ENCODE results near the gene RDH11. TPM values are rescaled to one million over a fixed set of nuclear protein-coding genes. Genes with fewer than 3 reads are reported as not detected.

RDH11 gene
- polyA plus RNA-seq, 1 donor: 121 TPM

DNA sequence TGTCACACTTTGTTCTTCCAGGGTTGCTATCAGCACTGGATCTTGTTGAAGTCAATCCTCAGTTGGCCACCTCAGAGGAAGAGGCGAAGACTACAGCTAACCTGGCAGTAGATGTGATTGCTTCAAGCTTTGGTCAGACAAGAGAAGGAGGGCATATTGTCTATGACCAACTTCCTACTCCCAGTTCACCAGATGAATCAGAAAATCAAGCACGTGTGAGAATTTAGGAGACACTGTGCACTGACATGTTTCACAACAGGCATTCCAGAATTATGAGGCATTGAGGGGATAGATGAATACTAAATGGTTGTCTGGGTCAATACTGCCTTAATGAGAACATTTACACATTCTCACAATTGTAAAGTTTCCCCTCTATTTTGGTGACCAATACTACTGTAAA is 44.9 kb downstream of the RDH11 start:
- no peak for DNase-seq

DNA sequence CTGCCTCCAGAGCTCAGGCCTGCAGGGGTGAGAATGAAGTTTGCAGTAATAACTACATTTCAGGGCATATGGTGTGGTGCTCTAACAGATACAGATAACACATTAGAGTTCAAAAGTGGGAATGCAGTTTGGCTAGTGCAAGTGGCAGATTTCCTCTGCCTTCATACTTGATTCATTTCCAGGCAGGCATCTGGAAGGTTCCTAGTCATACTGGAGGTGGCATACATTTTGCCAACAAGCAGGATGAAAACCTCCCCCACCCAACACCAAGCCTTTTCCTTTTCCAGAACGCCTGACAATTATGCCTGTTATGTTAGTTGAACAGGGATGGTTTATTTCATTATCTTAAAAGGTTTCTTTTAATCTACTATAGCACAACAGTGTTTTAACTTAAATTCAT is 45.4 kb downstream of the RDH11 start:
- DNase-seq: no peak

DNA sequence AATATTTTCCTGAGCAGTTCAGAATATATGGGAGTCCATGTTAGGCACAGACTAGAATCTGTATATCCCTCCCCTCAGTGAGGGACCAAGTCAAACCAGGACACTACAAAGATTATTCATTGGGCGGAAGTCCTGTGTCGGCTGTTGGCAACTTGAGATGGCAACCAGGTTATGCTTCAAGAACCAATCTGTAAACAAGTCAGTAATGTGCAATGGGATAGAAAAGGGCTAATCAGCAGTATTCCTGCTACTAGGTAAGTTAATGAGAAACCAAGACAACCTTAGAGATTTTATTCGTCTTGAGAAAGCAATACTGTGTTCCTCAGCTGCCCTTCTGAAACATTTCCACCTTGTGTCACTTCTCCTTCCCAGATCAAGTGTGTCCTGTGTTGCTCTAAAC is 49.4 kb downstream of the RDH11 start:
- no peak for DNase-seq

DNA sequence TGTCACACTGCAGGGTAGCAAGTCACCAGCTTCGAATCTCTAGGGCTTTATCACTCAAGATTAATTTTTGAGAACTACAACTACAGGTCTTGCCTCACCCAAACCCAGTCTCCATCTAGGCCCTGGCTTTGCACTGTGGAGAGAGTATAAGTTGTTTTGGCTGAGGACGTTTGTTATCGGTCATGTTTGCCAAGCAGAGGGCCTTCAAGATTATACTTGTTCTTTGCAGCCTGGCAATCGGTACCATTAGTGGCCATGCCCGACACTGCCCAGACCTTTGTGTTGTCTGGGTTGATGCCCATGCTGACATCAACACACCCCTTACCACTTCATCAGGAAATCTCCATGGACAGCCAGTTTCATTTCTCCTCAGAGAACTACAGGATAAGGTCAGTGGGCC is 50.1 kb downstream of the RDH11 start:
- DNase-seq: no peak

DNA sequence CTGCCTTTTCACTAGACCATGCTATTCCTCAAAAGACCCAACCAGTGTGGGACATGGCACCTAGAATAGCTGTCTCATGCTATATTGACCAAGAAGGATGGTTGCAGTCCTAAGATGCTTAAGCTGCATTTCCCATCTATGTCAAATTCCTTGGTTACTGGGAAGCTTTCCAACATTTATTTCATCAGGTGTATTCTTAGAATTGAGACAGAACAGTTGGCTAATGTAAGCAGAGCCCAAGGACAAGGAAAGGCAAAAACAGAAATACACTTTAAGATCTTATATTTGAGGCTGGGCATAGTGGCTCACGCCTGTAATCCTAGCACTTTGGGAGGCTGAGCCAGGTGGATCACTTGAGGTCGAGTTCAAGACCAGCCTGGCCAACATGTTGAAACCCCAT is 51.1 kb downstream of the RDH11 start:
- DNase-seq: no peak

DNA sequence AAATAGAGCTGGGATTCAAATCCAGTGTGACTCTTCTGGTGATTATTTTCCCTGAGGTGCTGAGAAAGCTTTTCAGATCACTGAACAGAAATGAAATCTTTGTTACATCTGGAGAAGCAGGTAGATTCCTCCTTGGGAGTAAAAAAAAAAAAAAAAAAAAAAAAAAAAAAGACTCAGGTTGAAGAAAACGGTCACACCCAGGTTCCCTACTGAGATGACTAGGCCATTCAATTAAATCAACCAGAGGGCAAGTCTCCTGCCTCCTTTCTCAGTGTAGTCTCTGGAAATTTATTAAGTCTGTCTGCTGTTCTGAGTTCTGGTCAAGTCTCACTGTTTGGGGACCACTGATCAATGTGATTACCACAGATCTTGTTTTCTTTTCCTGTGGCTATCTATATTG is 51.9 kb downstream of the RDH11 start:
- no peak for DNase-seq

DNA sequence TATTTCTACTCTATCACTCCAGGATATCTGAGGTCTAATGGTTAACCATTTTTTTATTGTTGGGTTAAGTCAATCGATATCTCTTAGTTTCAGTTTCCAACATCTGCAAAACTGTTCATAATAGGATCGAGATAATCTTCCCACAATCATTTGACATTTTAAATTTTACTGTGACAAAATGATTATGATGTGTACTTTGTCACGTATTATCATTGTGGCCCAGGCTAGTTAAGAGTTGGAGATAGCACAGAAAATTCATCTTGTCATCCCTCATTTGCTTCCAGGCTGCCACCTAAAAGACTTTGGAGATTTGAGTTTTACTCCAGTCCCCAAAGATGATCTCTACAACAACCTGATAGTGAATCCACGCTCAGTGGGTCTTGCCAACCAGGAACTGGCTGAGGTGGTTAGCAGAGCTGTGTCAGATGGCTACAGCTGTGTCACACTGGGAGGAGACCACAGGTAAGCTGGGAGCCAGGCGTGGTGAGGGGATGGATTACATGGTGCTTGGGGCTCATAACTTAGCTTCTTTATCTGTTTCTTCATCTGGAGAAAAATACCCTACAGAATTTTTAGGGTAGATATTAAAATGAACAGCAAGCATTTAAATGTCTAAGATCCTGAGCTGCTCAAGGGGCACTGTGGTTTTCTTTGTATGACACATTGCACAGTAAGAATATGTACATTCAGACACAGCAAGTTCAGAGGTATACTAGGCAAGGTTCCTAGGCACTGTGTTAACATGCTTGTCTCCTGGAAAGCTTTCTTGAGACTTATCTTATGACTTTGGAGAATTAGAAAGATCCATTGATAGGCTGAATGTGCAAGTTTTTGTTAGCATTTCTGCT is 53.4 kb downstream of the RDH11 start:
- DNase-seq: no peak

DNA sequence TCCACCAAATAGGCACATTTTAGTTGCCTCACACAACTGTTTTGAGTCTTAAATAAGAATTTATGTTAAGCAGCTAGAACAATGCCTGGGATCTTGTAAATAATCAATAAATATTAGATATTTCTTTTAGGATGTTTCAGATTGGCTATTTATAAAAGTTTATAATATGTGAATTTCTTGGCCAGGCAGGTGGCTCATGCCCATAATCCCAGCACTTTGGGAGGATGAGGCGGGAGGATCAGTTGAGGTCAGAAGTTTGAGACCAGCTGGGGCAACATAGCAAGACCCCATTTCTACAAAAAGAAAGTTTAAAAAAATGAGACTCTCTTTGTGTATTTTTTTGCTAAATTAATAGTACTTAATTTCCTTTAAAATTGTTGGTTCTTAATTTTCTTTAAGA is 54.1 kb downstream of the RDH11 start:
- no peak for DNase-seq

DNA sequence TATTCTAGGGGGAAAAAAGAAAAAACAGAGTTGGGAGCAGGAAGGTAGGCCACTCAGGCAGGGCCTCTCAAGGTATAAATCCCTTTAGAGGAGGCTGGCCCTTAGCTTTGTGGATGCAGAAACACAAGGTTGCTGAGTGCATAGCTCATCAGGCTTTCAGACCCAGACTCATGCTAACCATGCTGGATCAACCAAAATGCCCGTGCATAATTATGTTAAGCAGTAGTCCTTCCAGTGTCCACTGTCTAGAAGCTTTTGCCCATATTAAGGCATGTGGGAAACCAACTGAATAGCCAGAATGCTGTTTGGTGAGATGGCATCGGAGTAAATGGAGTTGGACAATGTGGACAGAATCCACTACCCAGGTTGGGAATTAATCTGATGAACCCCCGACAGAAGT is 56.9 kb downstream of the RDH11 start:
- DNase-seq: no peak

DNA sequence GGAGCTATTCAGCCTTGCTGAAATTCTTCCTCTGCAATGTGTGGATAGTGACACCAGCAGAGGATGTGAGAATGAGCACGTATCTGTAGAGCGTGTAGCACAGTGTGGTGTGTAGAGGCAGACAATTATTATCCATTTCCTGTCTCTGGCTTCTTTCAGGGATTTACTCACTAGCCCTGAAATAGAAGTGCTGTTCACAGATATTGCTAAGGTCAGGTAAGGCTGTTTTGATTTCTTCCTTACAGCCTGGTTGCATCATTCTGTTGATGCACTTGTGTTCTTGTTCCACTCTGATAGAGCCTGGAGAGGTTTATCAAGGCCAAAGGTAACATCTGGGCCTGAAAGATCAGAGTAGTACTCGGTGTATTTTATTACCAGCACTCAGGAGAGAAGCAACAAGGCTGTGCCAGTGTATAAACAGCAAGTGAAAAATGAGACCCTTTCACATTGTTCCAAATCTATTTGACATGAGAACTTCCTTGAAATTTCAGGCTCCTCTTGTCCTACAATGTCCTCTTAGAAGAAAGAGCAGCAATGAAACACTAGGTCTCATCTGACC is 59.1 kb downstream of the RDH11 start:
- DNase-seq: no peak

DNA sequence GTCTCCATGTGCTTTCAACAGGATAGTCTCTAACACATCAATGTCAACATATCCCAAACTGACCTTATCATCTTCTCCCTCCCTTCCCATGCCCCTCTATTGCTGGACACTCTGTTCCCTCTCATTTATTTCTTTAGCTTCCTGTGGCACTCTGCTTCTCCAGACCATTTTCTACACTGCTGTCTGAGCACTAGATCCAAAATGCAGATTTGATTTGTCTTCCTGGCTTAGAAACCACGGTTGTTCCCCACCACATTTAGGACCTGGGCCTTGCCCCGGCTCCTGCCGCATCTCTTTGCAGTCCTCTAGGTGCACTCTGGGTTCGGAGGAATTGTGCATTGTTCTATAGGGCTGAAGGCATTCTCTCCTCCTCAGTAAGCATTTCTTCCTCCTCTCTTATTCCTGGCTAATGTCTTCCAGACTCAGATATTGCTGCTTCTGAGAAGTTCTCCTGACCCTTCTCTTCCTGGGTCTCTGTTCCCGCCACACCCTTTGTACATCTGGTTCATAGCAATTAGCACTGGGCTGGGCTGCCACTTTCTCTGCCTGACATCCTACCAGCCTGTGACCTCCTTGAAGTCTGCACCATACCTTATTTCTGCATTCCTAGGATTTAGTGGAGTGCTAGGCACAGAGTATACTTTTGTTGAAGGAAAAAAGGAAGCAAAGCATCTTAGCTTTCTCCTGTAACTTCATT is 62.0 kb downstream of the RDH11 start:
- DNase-seq: no peak

DNA sequence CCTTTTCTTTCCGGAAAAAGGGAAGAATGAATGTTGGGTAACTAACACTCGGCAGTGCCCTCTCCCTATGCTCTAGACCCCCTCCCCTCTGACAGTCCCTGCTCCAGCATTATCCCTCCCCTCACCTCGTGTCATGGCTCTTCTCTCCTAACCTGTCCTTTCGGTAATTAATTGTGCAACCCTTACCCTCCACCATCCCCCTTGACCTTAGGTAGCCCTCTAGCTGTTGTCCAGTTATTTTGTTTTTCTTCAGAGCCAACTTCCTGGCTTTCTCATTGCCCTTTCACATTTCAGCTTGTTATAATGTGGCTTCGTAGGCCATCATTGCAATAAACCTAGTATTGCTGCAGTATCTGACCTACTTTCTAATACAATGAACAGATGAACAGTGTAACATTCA is 64.6 kb downstream of the RDH11 start:
- no peak for DNase-seq

DNA sequence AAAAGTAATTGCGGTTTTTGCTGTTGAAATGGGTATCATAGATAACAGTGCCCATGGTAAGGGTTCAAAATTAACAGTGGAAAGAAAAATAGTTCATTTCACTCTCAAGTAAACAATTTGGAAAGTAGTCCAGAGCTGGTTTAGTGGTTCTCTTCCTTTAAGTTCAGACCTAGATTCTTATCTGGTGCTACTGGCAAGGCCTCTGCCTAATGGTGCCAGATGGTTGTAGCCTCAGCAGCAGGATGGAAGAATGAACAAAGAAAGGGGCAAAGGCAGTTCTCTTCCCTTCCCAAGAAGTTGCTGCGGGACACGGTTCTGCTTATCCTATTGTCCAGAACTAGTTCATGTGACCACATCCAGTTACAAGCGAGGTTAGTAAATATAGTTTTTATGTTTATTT is 65.4 kb downstream of the RDH11 start:
- DNase-seq: no peak

DNA sequence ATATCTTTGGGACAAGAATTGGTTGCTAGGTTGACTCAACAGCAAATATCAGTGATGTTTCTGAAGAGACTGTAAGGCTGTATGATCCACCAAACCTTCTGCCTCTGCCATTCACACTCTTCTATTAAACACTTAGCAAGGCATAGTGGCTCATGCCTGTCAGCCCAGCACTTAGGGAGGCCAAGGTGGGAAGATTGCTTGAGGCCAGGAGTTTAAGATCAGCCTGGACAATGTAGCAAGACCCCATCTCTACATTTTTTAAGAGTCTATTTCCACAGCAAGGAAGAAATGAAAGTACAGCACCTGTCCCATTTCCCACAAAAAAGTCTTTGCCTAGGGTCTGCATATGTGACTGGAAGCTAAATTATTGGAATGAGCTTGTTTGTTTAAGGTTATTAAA is 68.0 kb downstream of the RDH11 start:
- DNase-seq: no peak

Other genes with a start within 250 kb of the RDH11 start
- gene TMEM229B, start 207.0 kb downstream of the RDH11 start, polyA plus RNA-seq (ENCODE audit: insufficient read length): 2.6 TPM
- 87.7 TPM for gene PLEKHH1, start 162.5 kb downstream of the RDH11 start, polyA plus RNA-seq (ENCODE audit: insufficient read length)
- gene PIGH, start 95.5 kb downstream of the RDH11 start, polyA plus RNA-seq (ENCODE audit: insufficient read length): 46.9 TPM
- gene ARG2, start 75.8 kb downstream of the RDH11 start, polyA plus RNA-seq (ENCODE audit: insufficient read length): 11.9 TPM
- gene VTI1B, start 21.1 kb downstream of the RDH11 start, polyA plus RNA-seq (ENCODE audit: insufficient read length): 117 TPM
- 0.71 TPM for gene RDH12, start 6.1 kb upstream of the RDH11 start, polyA plus RNA-seq (ENCODE audit: insufficient read length)
- gene ZFYVE26, start 120.8 kb upstream of the RDH11 start, polyA plus RNA-seq (ENCODE audit: insufficient read length): 21.1 TPM
- 13.3 TPM for gene RAD51B, start 124.0 kb upstream of the RDH11 start, polyA plus RNA-seq (ENCODE audit: insufficient read length)

All from left kidney (tissue), 2 donors.